ENCODE data around the gene SMARCA4.

SMARCA4 gene

GRCh38 chr19:11020982-11021759 is 60.3 kb downstream of the SMARCA4 start:
- H3K4me3 ChIP-seq (replicated peaks; ENCODE audit: low read depth, low read length) = no peak overlapping the region
- H3K36me3 ChIP-seq (ENCODE audit: control insufficient read depth, insufficient read depth, low read length) = peaks cover 54% of the 10 kb centered on the region
- no peak for DNase-seq (ENCODE audit: extremely low read depth, insufficient read length)
- H3K27me3 ChIP-seq (replicated peaks; ENCODE audit: control insufficient read depth, insufficient read depth, low read length) = no peaks in the 10 kb centered on the region
- TF ChIP-seq CTCF (IDR thresholded peaks at IDR 0.05; ENCODE audit: insufficient read depth, low read length, poor library complexity, severe bottlenecking) = no peak

- no peak for DNase-seq (ENCODE audit: extremely low read depth, insufficient read length)
- Histone ChIP-seq H3K4me3 (replicated peaks; ENCODE audit: low read depth, low read length) (no peak overlapping the region), H3K36me3 (ENCODE audit: control insufficient read depth, insufficient read depth, low read length) (peaks cover 50% of the 10 kb centered on the region), H3K27me3 (replicated peaks; ENCODE audit: control insufficient read depth, insufficient read depth, low read length) (no peaks in the 10 kb centered on the region)
- no peak for TF ChIP-seq CTCF (IDR thresholded peaks at IDR 0.05; ENCODE audit: insufficient read depth, low read length, poor library complexity, severe bottlenecking)
These were observed 60.9 kb downstream of the SMARCA4 start for GRCh38 chr19:11021760-11022144.

- Histone ChIP-seq H3K4me3 (replicated peaks; ENCODE audit: low read depth, low read length) (no peak overlapping the region), H3K36me3 (ENCODE audit: control insufficient read depth, insufficient read depth, low read length) (peaks cover 52% of the 10 kb centered on the region), H3K27me3 (replicated peaks; ENCODE audit: control insufficient read depth, insufficient read depth, low read length) (no peaks in the 10 kb centered on the region)
- DNase-seq (ENCODE audit: extremely low read depth, insufficient read length) = no peak
- TF ChIP-seq CTCF (IDR thresholded peaks at IDR 0.05; ENCODE audit: insufficient read depth, low read length, poor library complexity, severe bottlenecking) = no peak
These were observed 62.2 kb downstream of the SMARCA4 start for GRCh38 chr19:11023016-11023415.

GRCh38 chr19:11023710-11024109 is 62.9 kb downstream of the SMARCA4 start:
- Histone ChIP-seq H3K27me3 (replicated peaks; ENCODE audit: control insufficient read depth, insufficient read depth, low read length) (no peaks in the 10 kb centered on the region), H3K4me3 (replicated peaks; ENCODE audit: low read depth, low read length) (no peak overlapping the region), H3K36me3 (ENCODE audit: control insufficient read depth, insufficient read depth, low read length) (peaks cover 53% of the 10 kb centered on the region)
- no peak for TF ChIP-seq CTCF (IDR thresholded peaks at IDR 0.05; ENCODE audit: insufficient read depth, low read length, poor library complexity, severe bottlenecking)
- DNase-seq (ENCODE audit: extremely low read depth, insufficient read length) = no peak

- no peak for TF ChIP-seq CTCF (IDR thresholded peaks at IDR 0.05; ENCODE audit: insufficient read depth, low read length, poor library complexity, severe bottlenecking)
- no peak for DNase-seq (ENCODE audit: extremely low read depth, insufficient read length)
- no peak overlapping the region for H3K4me3 ChIP-seq (replicated peaks; ENCODE audit: low read depth, low read length)
- H3K27me3 ChIP-seq (replicated peaks; ENCODE audit: control insufficient read depth, insufficient read depth, low read length) = no peaks in the 10 kb centered on the region
- peaks cover 54% of the 10 kb centered on the region for H3K36me3 ChIP-seq (ENCODE audit: control insufficient read depth, insufficient read depth, low read length)
These were observed 63.4 kb downstream of the SMARCA4 start for GRCh38 chr19:11024259-11024658.
